Activated gamma-delta T cell treated with anti-CD3 and anti-CD28 coated beads, Interleukin-2, amount 50 U/mL, for 16 hours (primary cell): ENCODE measurements around the gene CCSER1.
"Not testable (repeated sequence)": the region's sequence is repeated elsewhere in the genome, so short reads cannot be mapped to it uniquely, and the experiment has no call there.

Experiments used
- DNase-seq: peaks from one replicate; pipeline ENCODE4 v3.0.0-alpha.2; 2020; ENCODE audit warnings: low read depth

Gene CCSER1

DNA sequence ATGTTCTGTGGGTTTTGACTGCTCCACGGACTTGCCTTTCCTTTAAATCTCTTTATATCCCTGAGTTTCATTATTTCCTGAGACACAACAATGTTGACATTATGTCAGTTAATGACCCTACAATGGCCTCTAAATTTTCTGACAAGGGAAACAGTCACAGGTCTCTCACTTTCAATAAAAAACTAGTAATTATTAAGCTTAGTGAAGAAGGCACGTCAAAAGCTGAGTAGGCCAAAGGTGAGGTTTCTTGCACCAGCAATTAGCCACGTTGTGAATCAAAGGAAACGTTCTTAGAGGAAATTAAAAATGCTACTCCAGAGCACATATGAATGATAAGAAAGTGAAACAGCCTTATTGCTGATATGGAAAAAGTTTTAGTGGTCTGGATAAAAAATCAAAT is 1246.4 kb downstream of the CCSER1 start:
- DNase-seq = no peak

DNA sequence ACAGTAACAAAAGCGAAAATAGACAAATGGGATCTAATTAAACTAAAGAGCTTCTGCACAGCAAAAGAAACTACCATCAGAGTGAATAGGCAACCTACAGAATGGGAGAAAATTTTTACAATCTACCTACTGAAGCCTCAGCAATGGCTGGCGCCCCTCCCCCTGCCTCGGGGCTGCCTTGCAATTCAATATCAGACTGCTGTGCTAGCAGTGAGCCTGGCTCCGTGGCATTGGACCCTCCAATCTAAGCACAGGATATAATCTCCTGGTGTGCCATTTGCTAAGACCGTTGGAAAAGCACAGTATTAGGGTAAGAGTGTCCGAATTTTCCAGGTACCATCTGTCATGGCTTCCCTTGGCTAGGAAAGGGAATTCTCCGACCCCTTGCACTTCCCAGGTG is 1278.2 kb downstream of the CCSER1 start:
- not testable (repeated sequence) for DNase-seq

DNA sequence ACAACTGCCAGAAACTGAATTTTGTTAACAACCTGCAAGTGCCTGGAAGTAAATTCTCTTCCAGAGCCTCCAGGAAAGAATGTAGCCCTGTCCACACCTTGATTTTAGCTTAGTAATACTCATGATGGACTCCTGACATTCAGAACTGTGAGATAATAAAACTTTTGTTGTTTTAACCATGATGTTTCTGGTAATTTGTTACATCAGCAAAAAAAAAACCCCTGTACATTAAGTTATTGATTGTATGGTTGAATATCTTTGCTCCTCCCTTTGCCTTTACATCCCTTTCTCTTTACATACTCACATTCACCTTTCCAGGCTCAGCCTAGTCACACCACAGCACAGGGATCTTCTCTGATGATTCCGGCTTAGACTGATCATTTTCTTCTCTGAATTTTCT is 1294.8 kb downstream of the CCSER1 start:
- DNase-seq = no peak

DNA sequence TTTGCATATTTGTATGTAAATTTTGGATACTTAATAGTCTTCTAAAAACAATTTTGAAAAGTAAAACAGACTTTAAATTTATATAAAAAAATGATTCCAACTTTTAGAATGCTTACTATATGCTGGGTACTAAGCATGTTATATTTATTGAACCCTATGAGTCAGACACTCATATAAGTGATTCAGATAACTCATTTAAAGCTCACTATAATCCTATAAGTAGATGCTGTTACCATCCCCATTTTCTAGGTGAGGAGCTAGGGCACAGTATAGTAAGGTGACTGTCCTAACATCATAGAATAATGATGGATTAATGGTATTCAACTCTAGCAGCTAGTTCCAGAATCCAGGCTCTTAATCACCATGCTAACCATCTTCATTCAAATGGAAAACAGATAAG is 1299.5 kb downstream of the CCSER1 start:
- DNase-seq = no peak

DNA sequence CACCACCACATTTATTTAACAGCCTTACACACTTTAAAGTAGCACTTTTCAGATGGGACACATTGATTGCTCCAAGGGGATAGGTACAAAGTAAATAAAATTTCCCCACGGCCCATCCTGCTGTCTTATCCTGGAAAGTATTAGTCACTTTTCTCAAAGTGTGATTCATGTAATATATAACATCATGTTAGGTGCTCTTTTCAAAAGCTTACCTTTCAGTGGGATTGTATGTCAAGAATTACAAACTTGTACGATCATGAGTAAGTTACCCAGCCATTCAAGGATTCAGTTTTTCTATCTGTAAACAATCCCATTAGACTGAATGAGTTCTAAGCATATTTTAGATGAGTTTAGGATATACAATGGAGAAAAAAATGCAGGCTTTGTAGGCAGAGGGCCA is 1300.0 kb downstream of the CCSER1 start:
- no peak for DNase-seq

DNA sequence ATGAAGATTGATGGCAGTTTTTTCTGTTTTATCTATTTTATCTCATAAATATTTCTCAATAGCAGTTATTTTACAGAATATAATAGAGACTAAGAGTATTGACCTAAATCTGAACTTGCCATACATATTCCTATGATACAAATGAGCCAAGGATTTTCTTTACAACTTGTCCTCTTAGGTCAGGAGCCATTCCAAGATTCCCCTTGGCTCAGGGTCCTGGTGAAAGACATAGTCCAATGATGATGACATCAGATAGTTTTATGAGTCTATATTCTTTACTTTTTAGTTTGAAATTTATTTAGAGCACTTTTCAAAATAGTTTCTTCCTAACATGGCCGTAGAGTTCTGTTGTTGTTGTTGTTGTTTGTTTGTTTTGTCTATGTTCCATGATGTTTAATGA is 1307.4 kb downstream of the CCSER1 start:
- DNase-seq = no peak

DNA sequence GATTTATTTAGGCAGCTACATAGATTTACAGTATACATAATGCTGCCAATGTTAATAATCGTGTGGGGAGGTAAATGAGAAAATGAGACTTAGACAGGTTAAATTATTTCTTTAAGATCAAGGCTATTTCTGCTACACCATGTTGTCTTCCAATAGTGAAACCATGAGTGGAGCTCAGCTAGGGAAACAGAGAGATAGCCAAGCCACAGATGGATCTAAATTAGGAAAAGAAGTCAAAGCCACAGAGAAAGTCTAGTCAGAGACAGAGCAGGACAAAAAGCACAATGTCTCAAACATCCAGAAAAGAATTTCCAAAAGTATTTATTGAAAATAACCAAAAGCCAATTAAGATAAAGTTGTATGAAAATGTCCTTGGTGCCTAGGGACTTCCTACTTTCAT is 1309.4 kb downstream of the CCSER1 start:
- DNase-seq = no peak

DNA sequence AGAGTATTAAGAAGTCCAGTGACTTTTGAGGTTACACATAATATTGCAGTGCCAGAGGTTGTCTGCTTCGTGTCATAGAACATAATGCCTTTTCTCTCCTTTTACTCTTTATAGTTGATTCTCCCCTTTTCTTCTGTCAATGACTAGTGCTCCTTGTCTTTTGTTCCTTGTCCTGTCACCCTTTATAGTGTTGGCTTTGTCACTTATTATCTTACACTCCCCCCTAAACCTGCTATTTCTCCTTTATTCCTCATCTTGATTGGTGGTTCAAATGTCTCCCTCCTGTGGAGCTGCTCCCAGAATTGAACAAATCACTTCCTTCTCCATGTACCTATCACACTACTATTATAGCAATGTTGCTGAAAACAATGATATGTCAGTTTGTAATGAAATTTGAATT is 1320.0 kb downstream of the CCSER1 start:
- no peak for DNase-seq

DNA sequence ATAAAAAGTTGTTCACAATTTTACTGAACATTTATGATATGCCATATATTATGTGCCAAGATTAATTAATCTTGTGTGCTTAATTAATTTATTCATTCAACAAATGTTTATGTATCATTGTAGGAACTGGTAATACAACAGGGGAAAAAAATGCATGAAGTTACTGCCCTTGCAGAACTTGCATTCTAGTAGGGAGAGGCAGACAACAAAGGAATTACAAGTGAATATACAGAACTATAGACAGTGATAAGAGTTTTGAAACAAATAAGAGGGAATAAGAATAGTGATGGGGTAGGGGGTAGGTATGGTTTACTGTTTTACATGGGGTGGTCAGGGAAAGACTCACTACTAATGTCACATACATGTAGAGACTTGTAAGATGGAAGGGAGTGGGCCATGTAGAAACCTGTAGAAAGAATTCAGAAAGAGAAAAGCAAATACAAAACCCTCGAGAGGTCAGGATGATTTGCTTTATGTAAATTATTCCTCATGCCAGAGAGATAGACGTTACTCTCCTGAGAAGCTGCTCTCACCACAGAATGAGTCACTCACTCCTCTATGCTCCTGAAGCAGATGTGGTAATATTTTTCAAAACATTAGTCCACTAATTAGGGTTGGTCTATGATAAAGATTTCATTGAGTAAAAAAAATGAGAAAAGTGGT is 1321.6 kb downstream of the CCSER1 start:
- no peak for DNase-seq

DNA sequence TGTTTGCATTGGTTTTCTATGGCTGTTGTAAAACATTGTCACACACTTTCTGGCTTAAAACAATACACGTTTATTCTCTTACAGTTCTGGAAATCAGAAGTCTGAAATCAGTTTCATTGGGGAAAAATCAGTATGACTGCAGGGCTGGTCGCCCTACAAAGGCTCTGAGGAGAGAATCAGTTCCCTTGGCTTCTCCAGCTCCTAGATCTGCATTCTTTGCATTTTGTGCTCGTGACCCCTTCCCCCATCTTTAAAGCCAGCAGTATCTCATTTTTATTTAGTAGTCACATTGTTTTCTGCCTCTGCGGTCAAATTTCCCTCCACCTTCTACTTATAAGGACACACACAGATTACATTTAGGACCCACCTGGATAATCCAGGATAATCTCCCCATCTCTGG is 1326.9 kb downstream of the CCSER1 start:
- no peak for DNase-seq

DNA sequence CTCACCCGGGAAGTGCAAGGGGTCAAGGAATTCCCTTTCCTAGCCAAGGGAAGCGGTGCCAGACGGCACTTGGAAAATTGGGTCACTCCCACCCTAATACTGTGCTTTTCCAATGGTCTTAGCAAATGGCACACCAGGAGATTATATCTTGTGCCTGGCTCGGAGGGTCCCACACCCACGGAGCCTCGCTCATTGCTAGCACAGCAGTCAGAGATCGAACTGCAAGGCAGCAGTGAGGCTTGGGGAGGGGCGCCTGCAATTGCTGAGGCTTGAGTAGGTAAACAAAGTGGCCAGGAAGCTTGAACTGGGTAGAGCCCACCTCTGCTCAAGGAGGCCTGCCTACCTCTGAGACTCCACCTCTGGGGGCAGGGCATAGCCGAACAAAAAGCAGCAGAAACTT is 1335.4 kb downstream of the CCSER1 start:
- not testable (repeated sequence) for DNase-seq

DNA sequence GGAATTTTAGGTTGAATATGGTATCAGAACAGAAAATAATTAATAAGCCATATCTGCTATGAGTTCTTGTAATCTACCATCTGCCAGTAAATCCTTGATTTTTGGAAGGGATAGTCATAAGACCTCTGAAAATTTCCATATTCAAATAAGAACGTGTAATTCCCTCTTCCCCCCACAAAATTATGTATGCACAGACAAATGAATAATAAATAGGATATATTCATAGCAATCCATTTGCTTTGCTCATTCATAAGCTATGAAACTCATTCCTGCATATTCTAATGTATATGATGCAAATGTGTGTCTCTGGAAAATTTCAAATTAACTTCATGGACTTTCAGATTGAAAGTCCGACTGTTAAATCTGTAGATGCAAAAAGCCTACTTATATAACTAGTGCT is 1343.5 kb downstream of the CCSER1 start:
- no peak for DNase-seq

DNA sequence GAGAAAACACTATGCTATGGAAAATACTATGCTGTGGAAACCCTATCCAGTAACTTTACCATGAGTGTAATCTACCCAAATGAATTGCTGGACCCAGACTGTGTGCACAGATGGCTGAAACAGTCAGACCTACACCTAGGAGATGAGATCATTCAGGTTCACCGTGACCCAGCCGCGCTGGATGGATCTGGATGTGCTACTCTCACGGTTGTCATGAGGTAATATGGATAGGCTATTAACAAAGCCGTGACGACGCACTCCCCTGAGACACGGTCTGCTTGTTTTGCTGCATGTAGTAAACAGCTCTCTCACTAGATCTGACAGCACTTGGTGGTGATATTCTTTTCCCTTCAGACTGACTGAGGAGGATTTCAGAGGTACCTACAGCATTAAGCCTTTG is 1344.1 kb downstream of the CCSER1 start:
- no peak for DNase-seq

DNA sequence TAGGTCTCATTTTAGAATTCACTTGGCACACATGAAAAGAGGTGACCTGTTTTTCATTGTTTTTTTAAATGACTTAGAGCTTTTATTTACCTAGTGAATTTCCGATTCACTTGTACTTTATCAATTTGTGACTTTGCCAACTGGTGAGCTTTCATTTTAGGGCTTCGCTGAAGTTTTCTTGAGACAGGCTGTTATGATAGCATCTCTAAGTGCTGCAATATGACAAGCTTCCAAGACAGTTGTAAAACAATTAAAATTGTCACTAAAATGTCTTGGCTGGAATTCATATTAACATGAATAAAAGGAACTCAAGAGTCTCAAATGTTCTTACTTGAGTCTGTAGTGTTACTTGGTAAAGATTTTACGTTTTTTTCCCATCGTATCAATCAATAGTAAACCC is 1344.9 kb downstream of the CCSER1 start:
- no peak for DNase-seq

DNA sequence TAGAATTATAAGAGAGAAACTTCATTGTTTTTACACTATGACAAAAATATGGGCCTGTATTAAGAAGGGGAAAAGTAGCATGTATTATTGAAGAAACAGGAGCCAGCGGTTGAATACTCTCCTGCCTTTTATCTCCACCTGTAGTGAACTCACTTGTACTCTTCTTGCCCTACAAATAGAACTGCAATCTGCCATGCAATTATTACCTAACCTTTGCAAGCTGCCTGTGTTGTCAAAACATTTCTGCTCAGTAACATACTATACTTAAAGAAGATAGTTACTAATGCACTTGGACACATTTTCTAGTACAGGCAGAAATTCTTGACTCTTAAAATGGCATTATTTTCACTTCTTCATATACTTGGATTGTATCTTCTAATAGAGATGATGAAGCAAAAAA is 1358.2 kb downstream of the CCSER1 start:
- DNase-seq = no peak

DNA sequence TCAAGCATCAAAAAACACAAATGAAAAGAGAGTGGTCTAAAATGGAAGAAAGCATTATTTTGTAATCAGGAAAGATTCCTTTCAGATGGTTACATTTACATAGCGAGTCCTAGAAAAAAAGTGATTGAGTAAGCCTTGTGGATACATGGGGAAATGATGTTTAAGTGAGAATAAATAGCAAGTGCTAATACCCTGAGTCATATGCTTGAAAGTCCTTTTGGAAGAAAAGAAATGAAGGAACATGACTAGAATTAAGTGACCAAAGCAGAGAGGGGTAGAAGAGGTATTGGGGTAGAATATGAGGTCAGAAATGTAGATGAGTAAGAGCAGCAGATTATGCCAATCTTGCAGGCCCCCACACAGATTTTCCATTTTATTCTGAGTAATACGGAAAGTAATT is 1361.8 kb downstream of the CCSER1 start:
- DNase-seq = no peak

DNA sequence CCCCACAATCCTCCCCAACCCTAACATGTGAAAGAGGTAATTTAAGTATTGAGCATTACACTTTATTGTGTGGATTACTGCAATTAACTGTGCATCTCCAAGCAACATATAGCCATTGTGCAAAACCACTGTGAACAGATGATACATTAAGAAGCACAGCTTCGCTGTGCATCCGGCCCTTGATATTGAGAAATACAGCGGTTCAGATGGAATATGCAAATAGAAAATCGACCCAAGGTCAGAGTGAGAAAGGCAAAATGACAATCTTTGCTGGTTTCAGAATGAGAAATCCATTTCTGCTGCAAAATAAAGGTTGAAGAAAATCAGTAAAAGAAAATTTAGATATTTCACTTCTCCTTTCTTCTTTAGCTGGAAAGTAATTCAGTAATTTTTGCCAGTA is 1370.7 kb downstream of the CCSER1 start:
- DNase-seq = no peak

DNA sequence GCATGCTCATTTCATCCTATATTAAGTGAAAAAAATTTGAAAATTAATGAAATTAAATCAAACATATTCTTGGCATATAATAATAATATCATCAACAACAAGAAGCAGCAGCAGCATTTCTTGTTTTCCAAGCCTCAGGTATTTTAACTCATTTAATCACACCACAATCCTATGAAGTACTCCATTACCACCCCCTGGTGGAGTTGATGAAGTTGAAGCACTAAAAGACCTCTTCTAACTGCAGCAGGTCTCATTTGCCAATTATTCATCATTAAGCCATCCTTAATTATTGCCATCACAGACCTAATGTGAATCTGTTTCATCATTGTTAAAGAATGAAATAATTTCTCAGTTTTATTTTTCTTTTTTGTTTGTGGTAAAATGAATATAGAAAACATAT is 1375.2 kb downstream of the CCSER1 start:
- DNase-seq = no peak

DNA sequence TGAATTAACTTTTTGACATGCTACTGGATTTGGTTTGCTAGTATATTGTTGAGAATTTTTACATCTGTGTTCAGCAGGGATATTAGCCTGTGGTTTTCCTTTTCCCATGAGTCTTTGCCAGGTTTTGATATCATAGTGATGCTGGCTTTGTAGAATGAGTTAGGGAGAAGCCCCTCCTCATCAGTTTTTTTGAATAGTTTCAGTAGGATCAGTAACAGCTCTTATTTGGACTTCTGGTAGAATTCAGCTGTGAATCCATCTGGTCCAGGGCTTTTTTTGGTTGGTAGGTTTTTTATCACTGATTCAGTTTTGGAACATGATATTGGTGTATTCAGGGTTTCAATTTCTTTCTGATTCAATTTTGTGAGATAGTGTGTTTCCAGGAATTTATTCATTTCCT is 1386.1 kb downstream of the CCSER1 start:
- DNase-seq = no peak

DNA sequence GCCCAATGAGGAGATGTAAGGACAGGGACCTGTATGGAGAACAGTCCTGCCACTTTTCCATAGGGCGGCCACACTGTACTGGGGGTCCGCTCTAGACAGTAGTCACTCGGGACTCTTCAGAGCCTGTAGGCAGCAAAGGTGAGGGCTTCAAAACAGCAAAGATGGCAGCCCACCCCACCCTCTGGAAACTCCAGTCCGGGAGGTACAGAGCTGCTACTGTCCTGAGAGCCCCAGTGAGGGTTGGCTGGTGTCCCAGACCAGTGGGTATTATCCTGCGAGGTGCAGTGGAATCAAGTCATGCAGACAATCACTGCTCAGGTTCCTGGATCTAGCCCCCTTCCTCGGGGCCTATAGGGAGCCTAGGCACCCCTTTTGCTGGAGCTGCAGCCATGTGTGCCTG is 1392.0 kb downstream of the CCSER1 start:
- DNase-seq = no peak

DNA sequence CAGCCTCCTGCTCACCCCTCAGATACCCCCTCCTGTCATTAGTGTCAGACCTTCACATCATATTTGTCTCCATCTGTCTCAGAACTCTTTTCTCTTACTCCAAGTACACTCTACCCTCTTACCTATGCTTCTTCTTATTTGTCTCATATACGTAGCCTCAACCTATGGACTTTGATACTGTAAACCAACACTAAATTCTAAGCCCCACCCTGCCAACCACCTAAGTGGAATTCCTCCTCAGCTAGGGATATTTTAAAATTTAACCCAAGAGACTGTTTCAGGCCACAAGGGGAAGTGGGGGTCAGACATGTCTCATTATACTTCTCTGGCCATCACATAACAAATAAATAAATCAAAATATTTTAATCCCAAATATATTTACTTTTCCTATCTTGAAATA is 1398.4 kb downstream of the CCSER1 start:
- no peak for DNase-seq

DNA sequence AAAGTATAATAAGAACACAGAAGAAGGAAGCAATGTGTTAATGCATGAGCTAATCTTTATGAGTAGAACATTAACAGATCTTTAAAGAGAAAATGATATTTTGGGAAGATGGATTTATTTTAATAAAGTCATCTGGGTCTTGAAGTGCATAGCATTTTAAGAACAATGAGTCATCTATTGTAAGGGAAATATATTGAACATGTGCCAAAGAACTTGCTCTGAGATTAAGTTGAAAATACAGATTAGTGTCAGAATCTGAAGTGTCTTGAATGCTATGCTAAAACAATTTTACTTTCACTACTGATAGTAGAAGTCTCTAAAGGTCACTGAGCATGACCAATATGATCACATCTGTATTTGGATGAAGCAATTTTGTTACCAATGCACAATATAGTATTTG is 1399.9 kb downstream of the CCSER1 start:
- no peak for DNase-seq

DNA sequence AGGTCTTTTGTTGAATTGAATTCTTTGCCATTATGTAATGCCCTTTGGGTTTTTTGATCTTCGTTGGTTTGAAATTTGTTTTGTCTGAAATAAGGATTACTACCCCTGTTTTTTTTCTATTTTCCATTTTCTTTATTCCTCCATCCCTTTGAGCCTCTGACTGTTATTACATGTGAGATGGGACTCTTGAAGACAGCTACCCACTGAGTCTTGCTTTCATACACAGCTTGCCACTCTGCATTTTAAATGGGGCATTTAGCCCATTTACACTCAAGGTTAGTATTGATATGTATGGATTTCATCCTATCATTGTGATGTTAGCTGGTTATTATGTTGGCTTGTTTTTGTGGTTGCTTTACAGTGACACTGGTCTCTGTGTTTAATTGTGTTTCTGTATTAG is 1440.4 kb downstream of the CCSER1 start:
- DNase-seq = no peak

DNA sequence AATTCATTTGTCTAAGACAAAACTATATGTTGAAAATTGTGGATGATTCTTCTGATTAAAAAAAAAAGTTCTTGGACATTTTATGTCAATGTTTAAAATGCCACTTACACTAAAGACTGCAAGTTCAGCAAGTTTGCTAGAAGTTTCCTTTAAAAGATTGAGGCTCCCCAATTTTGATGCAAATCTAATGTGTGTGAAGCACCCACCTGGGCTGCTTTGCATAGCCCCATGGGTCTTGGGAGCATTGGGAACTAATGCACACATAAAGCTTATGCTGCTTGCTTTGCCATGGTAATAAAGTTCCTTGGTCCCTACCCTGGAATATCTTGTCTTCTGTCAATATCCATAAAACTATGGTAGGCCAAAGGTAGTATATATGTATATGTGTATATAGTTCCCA is 1450.7 kb downstream of the CCSER1 start:
- no peak for DNase-seq

DNA sequence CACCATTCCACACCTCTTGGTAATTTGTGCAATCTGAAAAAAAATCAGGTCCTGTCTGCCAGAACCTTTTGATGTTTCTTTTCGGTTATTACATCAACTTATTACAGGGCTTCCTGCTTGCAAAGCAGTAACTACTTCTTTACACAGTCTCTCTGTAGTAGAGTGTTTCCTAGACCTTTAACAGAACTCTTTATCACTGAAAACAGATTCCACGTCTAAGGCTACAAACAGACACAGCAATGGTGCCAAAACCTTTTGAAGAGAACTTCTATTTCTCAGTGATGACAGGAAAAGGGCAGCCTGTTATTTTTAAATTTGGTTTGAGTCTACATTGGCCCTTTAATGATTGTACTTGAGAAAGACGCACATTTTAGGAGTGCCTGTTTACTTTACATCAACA is 1463.1 kb downstream of the CCSER1 start:
- no peak for DNase-seq
